IMR-90 (cell line): Measurements from ENCODE around the gene GBF1. TPM values are rescaled to one million over a fixed set of nuclear protein-coding genes. Genes with fewer than 3 reads are reported as not detected.

ENCODE experiments used
- ATAC-seq: fragments of 200-7000 bp; cut with Tn5 transposase; 2 replicates; pipeline ENCODE4 v1.9.1; 2020; ENCODE audit warnings: low read depth, mild to moderate bottlenecking, moderate library complexity
- BruUV-seq: library from RNA; stranded (reverse); fragments of 400-500 nt; replicated peaks from 2 replicates; lab custom pipeline; 2021; lab: Mats Ljungman, UMichigan
- CTCF ChIA-PET: fragments of 300-600 bp; formaldehyde crosslinking; extraction: SDS; loops from one replicate; lab custom pipeline; 2021; ENCODE audit warnings: antibody characterized with exemption; lab: Yijun Ruan, JAX
- POLR2A ChIA-PET: fragments of 300-600 bp; sonication (Branson Sonifier 250); formaldehyde crosslinking; loops from one replicate; lab custom pipeline; 2022; ENCODE audit warnings: antibody characterized with exemption; ENCODE audit not compliant: unreplicated experiment; lab: Charles Lee
- DNase-seq: peaks from one replicate; pipeline ENCODE4 v3.0.0; 2013
- H2AFZ ChIP-seq: replicated peaks from 2 replicates; pipeline ENCODE3; 2013; ENCODE audit warnings: low read length, mild to moderate bottlenecking; ENCODE audit not compliant: poor library complexity
- H2AK5ac ChIP-seq: 2 replicates; pipeline ENCODE4 v1.6.1; 2013; ENCODE audit warnings: low read depth, low read length, inconsistent platforms
- H2AK9ac ChIP-seq: replicated peaks from 2 replicates; pipeline ENCODE3; 2013; ENCODE audit warnings: mild to moderate bottlenecking, low read depth, low read length, moderate library complexity; ENCODE audit not compliant: poor library complexity
- H2BK120ac ChIP-seq: 2 replicates; pipeline ENCODE4 v1.6.1; 2013; ENCODE audit warnings: low read depth, low read length, inconsistent platforms
- H2BK15ac ChIP-seq: 3 replicates; pipeline ENCODE4 v1.6.1; 2013; ENCODE audit warnings: low read depth, low read length, inconsistent platforms
- H2BK20ac ChIP-seq: 2 replicates; pipeline ENCODE4 v1.6.1; 2013; ENCODE audit warnings: low read depth, mild to moderate bottlenecking, inconsistent platforms, low read length, moderate library complexity
- H2BK5ac ChIP-seq: 2 replicates; pipeline ENCODE4 v1.6.1; 2013; ENCODE audit warnings: mild to moderate bottlenecking, low read depth, low read length, inconsistent platforms; ENCODE audit not compliant: poor library complexity, severe bottlenecking
- H3K14ac ChIP-seq: replicated peaks from 2 replicates; pipeline ENCODE4 v1.6.1; 2013; ENCODE audit warnings: low read depth, low read length, inconsistent platforms
- H3K18ac ChIP-seq: 2 replicates; pipeline ENCODE4 v1.6.1; 2013; ENCODE audit warnings: low read depth, low read length, control low read depth
- H3K23ac ChIP-seq: 2 replicates; pipeline ENCODE4 v1.6.1; 2013; ENCODE audit warnings: low read depth, low read length, inconsistent platforms
- H3K27ac ChIP-seq: 2 replicates; pipeline ENCODE4 v1.5.1; 2013; ENCODE audit warnings: mild to moderate bottlenecking, control low read depth, low read length; ENCODE audit not compliant: insufficient read depth
- H3K27me3 ChIP-seq: 2 replicates; pipeline ENCODE4 v1.6.1; 2013; ENCODE audit warnings: low read length; ENCODE audit not compliant: control insufficient read depth, insufficient read depth
- H3K36me3 ChIP-seq: 2 replicates; pipeline ENCODE4 v1.6.1; 2013; ENCODE audit warnings: low read length, mixed read lengths; ENCODE audit not compliant: control insufficient read depth, insufficient read depth
- H3K4ac ChIP-seq: 2 replicates; pipeline ENCODE4 v1.6.1; 2013; ENCODE audit warnings: low read depth, low read length, inconsistent platforms
- H3K4me1 ChIP-seq: 2 replicates; pipeline ENCODE4 v1.6.1; 2013; ENCODE audit warnings: low read length, mixed read lengths; ENCODE audit not compliant: control insufficient read depth, insufficient read depth
- H3K4me2 ChIP-seq: 2 replicates; pipeline ENCODE4 v1.6.1; 2013; ENCODE audit warnings: low read depth, mild to moderate bottlenecking, control low read depth, low read length, moderate library complexity
- H3K4me3 ChIP-seq: 2 replicates; pipeline ENCODE4 v1.5.1; 2013; ENCODE audit warnings: low read depth, mild to moderate bottlenecking, control low read depth, low read length, moderate library complexity; ENCODE audit not compliant: insufficient read depth
- H3K56ac ChIP-seq: 2 replicates; pipeline ENCODE4 v1.6.1; 2013; ENCODE audit warnings: low read length, inconsistent platforms; ENCODE audit not compliant: insufficient read depth; ENCODE audit errors: extremely low read depth
- H3K79me1 ChIP-seq, 2 experiments: 2 replicates each; pipeline ENCODE4 v1.6.1; 2013; ENCODE audit warnings: low read length in 2 of 2, inconsistent platforms in 1 of 2, low read depth in 1 of 2
- H3K9ac ChIP-seq: 2 replicates; pipeline ENCODE4 v1.6.1; 2013; ENCODE audit warnings: low read depth, low read length, control low read depth
- H3K9me1 ChIP-seq: 2 replicates; pipeline ENCODE4 v1.6.1; 2013; ENCODE audit warnings: low read length, inconsistent platforms; ENCODE audit not compliant: insufficient read depth
- H3K9me3 ChIP-seq: 2 replicates; pipeline ENCODE4 v1.6.1; 2013; ENCODE audit warnings: low read length; ENCODE audit not compliant: control insufficient read depth, insufficient read depth
- H4K20me1 ChIP-seq: 2 replicates; pipeline ENCODE4 v1.6.1; 2013; ENCODE audit warnings: low read length, inconsistent platforms; ENCODE audit not compliant: insufficient read depth
- H4K5ac ChIP-seq: 2 replicates; pipeline ENCODE4 v1.6.1; 2013; ENCODE audit warnings: mild to moderate bottlenecking, low read depth, low read length, control low read depth
- H4K8ac ChIP-seq, 2 experiments: 2 replicates each; pipeline ENCODE4 v1.6.1; 2013; ENCODE audit warnings: low read depth in 2 of 2, low read length in 2 of 2, control low read depth in 1 of 2, inconsistent platforms in 1 of 2
- H4K91ac ChIP-seq: 2 replicates; pipeline ENCODE4 v1.6.1; 2013; ENCODE audit warnings: low read depth, low read length, inconsistent platforms; ENCODE audit not compliant: insufficient read depth
- POLR2A ChIP-seq: IDR thresholded peaks from 2 replicates; pipeline ENCODE4 v1.6.1; 2012; ENCODE audit warnings: mild to moderate bottlenecking, low read depth, low read length
- RAD21 ChIP-seq: IDR thresholded peaks from 2 replicates; pipeline ENCODE4 v1.6.1; 2012; ENCODE audit warnings: low read length, improper control_type of control experiment
- SMC3 ChIP-seq: fragments of 150-350 bp; IDR thresholded peaks from 2 replicates; pipeline ENCODE4 v1.6.1; 2016; ENCODE audit warnings: low read depth, mild to moderate bottlenecking, antibody characterized with exemption, low read length, moderate library complexity
- WGBS, 2 experiments: methylation state at CpG; one replicate each; pipeline versions ENCODE4 v1.1.5 to v1.1.7; 2013; ENCODE audit warnings: missing lambda C conversion rate in 2 of 2; ENCODE audit not compliant: insufficient read length in 1 of 2; ENCODE audit errors: extremely low coverage in 2 of 2; 5-methylcytosine and 5-hydroxymethylcytosine counted together
- dilution Hi-C: fragments of 300-500 bp; cut with HindIII; formaldehyde crosslinking; loops from one replicate; pipeline ENCODE4 v1.14.3; 2018; ENCODE audit warnings: low sequenced_read_pairs; ENCODE audit not compliant: unreplicated experiment
- in situ Hi-C: fragments of 300-500 bp; cut with MboI; formaldehyde crosslinking; loops from 3 replicates; pipeline ENCODE4 v1.14.3; 2019; ENCODE audit warnings: low sequenced_read_pairs, inconsistent platforms, mixed read lengths
- intact Hi-C: fragments of 100-400 bp; cut with micrococcal nuclease; formaldehyde crosslinking; loops from 2 replicates; pipeline ENCODE4 v1.10.0; 2022
- polyA plus RNA-seq, 3 experiments: library from polyadenylated mRNA; depleted of rRNA; stranded (reverse); fragments of >200 nt; gene quantifications; 2 replicates each; pipeline ENCODE4 v1.2.3, GENCODE V29; 2012; ENCODE audit warnings: low replicate concordance in 1 of 3
- total RNA-seq: library from RNA; depleted of rRNA; stranded (reverse); fragments of >200 nt; gene quantifications from 2 replicates; pipeline ENCODE4 v1.2.3, GENCODE V29; 2012
- TF ChIP-seq, protein P1 (sequence below): fragments of 150-350 bp; IDR thresholded peaks from 2 replicates; pipeline ENCODE4 v1.6.1; 2016; ENCODE audit warnings: low read depth, mild to moderate bottlenecking, low read length, moderate library complexity, borderline replicate concordance
- TF ChIP-seq, protein P2 (sequence below): conservative IDR thresholded peaks from 2 replicates; pipeline ENCODE4 v1.5.1; 2012; ENCODE audit warnings: mild to moderate bottlenecking, low read depth, low read length, improper control_type of control experiment

GBF1 gene
- total and polyA plus RNA-seq, 2 of the 4 experiments (the other 2 are of a cell fraction), result 38.7 to 40.1 TPM

DNA sequence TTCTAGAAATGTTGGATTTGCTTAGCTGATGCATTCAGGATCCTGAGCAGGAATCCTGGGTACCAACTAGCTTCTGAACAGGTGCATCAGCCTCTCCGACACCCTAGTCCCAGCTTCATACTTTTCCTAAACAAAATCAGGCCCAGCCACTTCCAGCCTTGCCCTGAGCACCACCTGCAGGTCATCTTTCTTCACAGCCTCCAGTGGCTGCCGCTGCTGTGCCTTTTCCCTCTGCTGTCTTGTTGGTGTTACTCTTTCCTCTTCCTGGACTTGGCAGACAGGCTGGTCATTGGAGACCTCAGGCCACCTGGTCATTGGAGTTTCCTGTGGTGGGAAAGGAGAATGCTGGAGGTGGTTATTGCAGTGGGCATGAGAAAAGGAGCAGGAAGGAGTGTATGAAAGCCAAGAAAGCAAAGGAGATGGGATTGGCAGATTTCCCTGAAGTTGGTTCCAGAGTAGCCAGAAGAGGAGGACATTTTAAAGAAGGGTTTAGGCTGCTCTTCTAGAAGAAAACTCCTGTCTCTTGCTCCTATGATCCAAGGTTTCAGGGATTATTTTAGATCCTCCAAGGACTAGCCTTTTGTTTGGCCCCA is 102.0 kb downstream of the GBF1 start:
- TF ChIP-seq POLR2A, result no peak
- peak; percentile 73 for TF ChIP-seq RAD21
- peak; percentile 67; the same call in 1 of the 2 replicates for TF ChIP-seq SMC3
- TF ChIP-seq, protein P1, sequence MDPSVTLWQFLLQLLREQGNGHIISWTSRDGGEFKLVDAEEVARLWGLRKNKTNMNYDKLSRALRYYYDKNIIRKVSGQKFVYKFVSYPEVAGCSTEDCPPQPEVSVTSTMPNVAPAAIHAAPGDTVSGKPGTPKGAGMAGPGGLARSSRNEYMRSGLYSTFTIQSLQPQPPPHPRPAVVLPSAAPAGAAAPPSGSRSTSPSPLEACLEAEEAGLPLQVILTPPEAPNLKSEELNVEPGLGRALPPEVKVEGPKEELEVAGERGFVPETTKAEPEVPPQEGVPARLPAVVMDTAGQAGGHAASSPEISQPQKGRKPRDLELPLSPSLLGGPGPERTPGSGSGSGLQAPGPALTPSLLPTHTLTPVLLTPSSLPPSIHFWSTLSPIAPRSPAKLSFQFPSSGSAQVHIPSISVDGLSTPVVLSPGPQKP, result no peak
- TF ChIP-seq, protein P2, sequence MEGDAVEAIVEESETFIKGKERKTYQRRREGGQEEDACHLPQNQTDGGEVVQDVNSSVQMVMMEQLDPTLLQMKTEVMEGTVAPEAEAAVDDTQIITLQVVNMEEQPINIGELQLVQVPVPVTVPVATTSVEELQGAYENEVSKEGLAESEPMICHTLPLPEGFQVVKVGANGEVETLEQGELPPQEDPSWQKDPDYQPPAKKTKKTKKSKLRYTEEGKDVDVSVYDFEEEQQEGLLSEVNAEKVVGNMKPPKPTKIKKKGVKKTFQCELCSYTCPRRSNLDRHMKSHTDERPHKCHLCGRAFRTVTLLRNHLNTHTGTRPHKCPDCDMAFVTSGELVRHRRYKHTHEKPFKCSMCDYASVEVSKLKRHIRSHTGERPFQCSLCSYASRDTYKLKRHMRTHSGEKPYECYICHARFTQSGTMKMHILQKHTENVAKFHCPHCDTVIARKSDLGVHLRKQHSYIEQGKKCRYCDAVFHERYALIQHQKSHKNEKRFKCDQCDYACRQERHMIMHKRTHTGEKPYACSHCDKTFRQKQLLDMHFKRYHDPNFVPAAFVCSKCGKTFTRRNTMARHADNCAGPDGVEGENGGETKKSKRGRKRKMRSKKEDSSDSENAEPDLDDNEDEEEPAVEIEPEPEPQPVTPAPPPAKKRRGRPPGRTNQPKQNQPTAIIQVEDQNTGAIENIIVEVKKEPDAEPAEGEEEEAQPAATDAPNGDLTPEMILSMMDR, result peak; percentile 62
- POLR2A ChIA-PET, result no interaction called here
- in situ Hi-C loops, result no loop called here

More for the DNA sequence above, 102.0 kb downstream of the GBF1 start:
- no peak overlapping the region for H3K18ac ChIP-seq
- no peak overlapping the region for H3K4me2 ChIP-seq
- no peak overlapping the region for H3K9ac ChIP-seq
- no CpG with 5 or more reads among the region's 2 CpGs for WGBS, 2 experiments
- no peak overlapping the region for H3K56ac ChIP-seq
- peaks cover 8% of the 10 kb centered on the region; the same call in 1 of the 2 replicates for H3K9me1 ChIP-seq
- H4K20me1 ChIP-seq, result peaks cover 36% of the 10 kb centered on the region
- no peak overlapping the region for H4K8ac ChIP-seq
- peaks cover 16% of the 10 kb centered on the region for H3K36me3 ChIP-seq
- CTCF ChIA-PET, result interaction anchor here (0.6 to 2.9 kb wide), 7 partner anchors 19 to 189 kb away, joined by 3 to 23 read pairs (median 3); no protein-coding TSS in a partner anchor
- H2BK20ac ChIP-seq, result no peak overlapping the region
- no peak overlapping the region for H2AFZ ChIP-seq
- no peak overlapping the region for H3K4ac ChIP-seq
- no peak overlapping the region for H3K27ac ChIP-seq
- no peak overlapping the region for H2AK9ac ChIP-seq
- dilution Hi-C loops (no loop called here), intact Hi-C loops (loop anchor here (1.0 kb wide), 1 partner anchor 116 kb away; no protein-coding TSS in a partner anchor)
- H3K4me1 ChIP-seq, result peaks cover 12% of the 10 kb centered on the region
- H3K79me1 ChIP-seq, result peaks cover 15 to 61% of the 10 kb centered on the region in 2 experiments; a peak in 3 of 4 replicates
- H3K9me3 ChIP-seq, result no peaks in the 10 kb centered on the region
- no TSS peak for BruUV-seq
- no peak overlapping the region for H3K23ac ChIP-seq
- no peak overlapping the region for H4K5ac ChIP-seq
- no peak overlapping the region for H2BK120ac ChIP-seq
- no peak overlapping the region for H2BK15ac ChIP-seq
- no peak overlapping the region for H3K4me3 ChIP-seq
- no peak overlapping the region for H3K14ac ChIP-seq
- no peaks in the 10 kb centered on the region for H3K27me3 ChIP-seq
- H2BK5ac ChIP-seq, result no peak overlapping the region
- no peak overlapping the region for H2AK5ac ChIP-seq
- no peak for ATAC-seq
- DNase-seq, result peak; percentile 38
- H4K91ac ChIP-seq, result no peak overlapping the region
